GM21367 (cell line): Measurements from ENCODE around the gene DEFB125.

ENCODE experiments used
- ATAC-seq: cut with Tn5 transposase; IDR thresholded peaks from one replicate; pipeline ENCODE4 v1.9.1; 2021; ENCODE audit not compliant: unreplicated experiment

DEFB125 gene

GRCh38 chr20:145877-146276 lies 58.4 kb downstream of the DEFB125 start:
- no peak for ATAC-seq
